Measurements from ENCODE around the gene PPP3CA.

The PPP3CA gene

GRCh38 chr4:101066626-101067170 lies 280.6 kb downstream of the PPP3CA start:
- in situ Hi-C loops (cut with HindIII; ENCODE audit: low sequenced_read_pairs) = no loop called here

DNA sequence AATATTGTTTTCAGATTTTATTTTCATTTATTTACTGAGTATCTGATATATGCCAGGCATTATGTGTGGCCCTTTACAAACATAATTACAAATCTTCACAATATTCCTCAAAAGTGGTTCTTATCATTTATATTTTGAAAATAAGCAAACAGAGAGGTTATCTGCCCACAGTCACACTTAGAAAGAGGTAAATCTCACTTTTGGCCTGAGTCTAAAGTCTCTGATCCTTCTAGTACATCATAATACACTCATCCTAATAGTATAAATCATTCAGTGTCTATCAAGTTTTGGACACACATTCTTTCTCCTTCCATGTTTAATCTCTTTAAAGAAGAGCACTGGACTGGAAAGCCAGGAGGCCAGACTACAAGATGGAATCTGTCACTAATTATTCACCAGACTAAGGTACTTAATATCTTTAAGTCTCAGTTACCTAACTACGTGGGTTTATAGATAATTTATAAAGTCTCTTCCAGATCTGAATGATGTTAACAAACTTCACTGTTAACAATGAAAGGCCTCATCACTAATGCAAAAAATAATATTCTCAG lies 281.3 kb downstream of the PPP3CA start:
- in situ Hi-C loops (cut with HindIII; ENCODE audit: low sequenced_read_pairs) = no loop called here

- in situ Hi-C loops (cut with HindIII; ENCODE audit: low sequenced_read_pairs) = no loop called here
Observed at GRCh38 chr4:101065346-101065745, 282.0 kb downstream of the PPP3CA start.

DNA sequence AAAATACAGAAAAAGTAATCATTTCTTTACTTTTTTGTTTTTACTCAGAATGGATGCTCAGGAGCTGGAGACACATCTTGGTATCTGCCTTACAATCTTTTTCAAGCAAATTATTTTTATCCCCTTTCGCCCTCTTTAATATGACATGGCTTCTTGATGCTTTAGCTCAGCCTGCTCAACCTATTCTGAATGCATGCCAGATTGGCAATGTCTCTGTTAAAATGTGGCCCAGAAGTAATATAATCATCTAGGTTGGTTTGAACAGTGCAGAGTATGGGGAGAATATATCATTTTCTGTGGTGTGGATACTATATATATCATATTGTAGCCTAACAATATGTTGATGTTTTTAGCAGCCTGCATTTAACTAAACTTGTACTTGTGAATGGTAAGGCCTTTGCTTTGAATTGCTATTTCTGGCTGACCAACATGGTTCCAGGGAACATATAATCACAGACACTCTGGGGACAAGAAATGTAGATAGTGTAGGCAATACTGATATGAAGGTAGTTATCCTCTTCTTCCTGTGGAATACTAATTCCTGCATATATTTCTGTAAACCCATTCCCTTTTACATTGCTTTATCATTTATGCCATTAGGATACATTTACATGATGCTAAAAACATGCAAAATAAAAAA lies 282.7 kb downstream of the PPP3CA start:
- in situ Hi-C loops (cut with HindIII; ENCODE audit: low sequenced_read_pairs) = no loop called here

DNA sequence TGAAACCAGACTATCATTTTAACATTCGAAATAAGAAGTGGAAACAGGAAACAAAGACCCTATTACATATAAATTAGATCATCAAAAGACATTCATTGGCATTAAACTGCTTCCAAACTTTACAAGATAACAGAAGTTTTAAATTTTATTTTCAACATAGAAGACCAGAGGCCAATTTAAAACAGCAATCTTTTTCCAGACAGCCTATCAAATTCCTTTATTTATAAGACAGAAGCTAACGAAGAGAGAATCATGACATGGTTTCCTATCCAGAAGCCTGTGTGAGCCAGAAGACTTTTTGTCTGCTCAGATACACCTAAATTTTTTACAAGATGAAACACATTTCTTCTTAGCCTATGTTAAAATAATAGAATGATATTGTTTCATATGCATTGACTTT lies 291.9 kb downstream of the PPP3CA start:
- in situ Hi-C loops (cut with HindIII; ENCODE audit: low sequenced_read_pairs) = no loop called here

DNA sequence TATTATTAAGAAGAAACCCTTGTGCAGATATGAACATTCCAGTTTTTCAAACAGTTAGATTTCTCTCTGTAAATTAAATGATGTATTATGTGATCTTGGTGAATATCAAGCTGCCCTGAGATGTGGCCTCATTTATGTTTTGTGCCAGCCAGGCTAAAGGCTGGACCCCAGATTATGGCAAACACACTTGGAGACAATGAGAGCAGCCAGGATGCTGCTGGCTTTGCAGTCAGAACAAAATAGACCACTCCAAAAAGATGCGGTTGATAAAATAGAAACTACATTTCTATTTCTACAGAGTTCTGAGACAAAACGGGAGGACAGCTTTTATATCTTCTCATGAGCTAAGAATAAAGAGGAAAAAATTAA lies 296.5 kb downstream of the PPP3CA start:
- in situ Hi-C loops (cut with HindIII; ENCODE audit: low sequenced_read_pairs) = no loop called here

DNA sequence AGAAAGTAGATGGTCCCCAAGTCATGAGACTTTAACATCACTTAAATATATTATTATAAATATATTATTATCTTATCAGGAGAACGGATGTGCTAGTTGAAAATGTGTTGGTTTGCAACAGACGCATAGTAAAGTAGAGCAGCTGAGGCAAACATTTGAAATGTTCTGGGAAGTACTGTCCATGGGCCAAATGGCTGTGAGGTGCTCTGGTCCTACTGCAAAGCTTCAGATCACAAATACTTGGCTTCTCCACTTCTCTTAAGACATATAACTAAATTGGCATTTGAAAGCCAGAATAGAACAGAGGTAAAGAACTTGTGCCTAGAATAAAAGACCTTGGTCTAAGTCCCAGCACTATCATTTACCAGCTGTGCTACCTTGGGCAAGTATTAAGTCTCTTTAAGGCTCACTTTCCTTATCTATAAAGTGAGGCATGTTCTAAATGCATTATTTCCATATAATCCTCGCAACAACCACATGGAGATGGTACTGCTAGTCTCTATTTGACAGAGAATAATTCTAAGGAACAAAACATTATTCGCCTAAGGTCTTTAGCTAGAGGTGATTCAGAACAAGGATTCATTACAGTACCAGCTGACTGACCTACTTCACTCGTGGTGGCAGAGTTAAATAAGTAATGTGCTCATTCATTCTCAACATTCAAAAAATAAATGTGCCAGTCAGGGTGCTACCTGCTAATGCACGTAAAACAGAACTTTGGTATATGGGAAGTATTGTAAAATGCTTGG lies 297.1 kb downstream of the PPP3CA start:
- in situ Hi-C loops (cut with HindIII; ENCODE audit: low sequenced_read_pairs) = no loop called here

- in situ Hi-C loops (cut with HindIII; ENCODE audit: low sequenced_read_pairs) = no loop called here
Observed at GRCh38 chr4:101049549-101050001, 297.8 kb downstream of the PPP3CA start.

- in situ Hi-C loops (cut with HindIII; ENCODE audit: low sequenced_read_pairs) = no loop called here
Observed at GRCh38 chr4:101044766-101045165, 302.6 kb downstream of the PPP3CA start.

- in situ Hi-C loops (cut with HindIII; ENCODE audit: low sequenced_read_pairs) = no loop called here
Observed at GRCh38 chr4:101042847-101043246, 304.5 kb downstream of the PPP3CA start.

DNA sequence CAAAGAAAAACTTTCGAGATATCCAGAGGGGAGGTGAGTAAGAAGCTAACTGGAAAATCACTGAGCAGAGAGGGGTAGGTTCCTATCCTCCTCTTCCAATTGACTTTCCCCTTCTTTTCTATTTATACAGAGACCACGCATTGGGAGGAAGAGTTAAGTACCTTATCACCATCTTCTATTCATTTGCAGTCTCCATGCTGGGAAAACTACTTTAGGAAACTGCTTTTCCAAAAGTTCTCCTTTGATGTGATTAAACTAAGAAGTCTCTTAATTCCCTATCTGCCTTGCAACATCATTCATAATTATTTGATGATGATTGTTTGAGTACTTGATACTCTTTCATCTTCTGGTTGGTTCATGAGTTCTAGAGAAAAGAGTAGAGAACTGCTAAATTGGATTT lies 306.6 kb downstream of the PPP3CA start:
- in situ Hi-C loops (cut with HindIII; ENCODE audit: low sequenced_read_pairs) = no loop called here

DNA sequence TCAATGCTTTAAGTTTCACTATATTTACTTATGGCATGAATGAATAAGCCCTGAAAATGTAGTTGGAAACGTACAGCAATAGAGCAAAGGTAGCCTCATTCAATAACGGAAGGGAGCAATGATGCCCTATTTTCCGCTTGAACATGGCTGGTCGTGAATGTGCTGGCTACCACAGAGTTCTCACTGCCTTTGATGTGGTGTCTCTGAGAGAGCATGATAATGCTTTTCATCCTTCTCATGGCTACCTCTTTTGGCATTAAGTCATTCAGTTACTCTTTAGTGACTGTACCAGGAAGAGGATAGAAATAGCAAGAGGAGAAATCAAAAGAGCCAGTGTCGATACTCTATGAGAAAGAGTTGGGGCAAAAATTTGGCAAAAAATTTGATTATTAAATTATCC lies 308.0 kb downstream of the PPP3CA start:
- in situ Hi-C loops (cut with HindIII; ENCODE audit: low sequenced_read_pairs) = no loop called here

GRCh38 chr4:101037938-101038413 lies 309.4 kb downstream of the PPP3CA start:
- in situ Hi-C loops (cut with HindIII; ENCODE audit: low sequenced_read_pairs) = no loop called here

DNA sequence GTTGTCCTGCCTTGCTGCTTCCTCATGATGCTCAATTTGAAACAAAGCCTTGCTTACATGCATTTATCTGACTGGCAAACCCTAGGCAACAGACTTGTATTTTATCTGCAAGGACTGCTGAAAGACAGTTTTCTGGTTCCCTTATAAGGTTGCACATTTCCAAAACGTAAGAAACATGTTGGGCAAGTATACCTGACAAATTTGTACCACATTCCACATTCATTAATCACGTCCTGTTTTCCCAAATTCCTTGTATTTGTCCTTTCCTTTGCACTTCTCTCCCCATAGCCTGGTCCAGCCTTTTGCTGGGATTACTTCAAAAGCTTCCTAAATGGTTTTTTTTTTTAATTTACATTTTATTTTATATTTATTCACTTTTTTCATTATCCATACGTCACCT lies 310.1 kb downstream of the PPP3CA start:
- in situ Hi-C loops (cut with HindIII; ENCODE audit: low sequenced_read_pairs) = no loop called here

DNA sequence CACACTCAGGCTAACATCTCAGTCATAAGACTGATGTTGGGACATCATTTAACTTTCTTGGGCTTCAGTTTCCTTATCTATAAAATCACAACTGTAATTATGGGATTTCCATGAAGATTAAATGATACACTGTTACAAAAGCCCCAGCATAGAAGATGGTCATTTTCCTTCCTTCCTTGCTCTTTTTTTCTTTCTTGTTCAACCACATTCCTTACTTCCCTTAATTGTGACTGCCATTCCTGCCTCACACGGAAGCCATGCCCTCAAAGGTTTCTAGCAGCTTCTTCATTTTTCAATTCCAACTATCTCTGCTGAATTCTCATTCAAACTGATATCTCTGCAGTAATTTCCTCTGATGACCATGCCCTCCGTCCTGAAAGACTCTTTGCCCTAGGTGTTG lies 311.8 kb downstream of the PPP3CA start:
- in situ Hi-C loops (cut with HindIII; ENCODE audit: low sequenced_read_pairs) = no loop called here

DNA sequence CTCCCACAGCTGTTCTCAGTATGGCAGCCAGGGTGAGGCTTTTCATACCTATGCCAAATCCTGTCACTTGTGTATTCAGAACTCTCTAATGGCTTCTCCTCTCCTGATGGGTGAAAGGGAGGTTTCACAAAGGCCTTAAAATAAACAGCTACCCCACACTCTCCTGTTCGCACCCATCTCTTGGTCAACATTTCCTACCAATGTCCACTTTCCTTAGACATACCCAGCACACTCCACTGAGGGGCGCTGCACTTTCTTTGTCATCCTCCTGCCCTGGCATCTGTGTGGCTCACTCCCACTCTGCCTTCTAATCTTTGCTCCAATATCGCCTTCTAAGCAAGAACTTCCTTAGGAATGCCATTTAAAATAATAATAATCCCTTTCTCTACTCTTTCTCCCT lies 313.3 kb downstream of the PPP3CA start:
- in situ Hi-C loops (cut with HindIII; ENCODE audit: low sequenced_read_pairs) = no loop called here

DNA sequence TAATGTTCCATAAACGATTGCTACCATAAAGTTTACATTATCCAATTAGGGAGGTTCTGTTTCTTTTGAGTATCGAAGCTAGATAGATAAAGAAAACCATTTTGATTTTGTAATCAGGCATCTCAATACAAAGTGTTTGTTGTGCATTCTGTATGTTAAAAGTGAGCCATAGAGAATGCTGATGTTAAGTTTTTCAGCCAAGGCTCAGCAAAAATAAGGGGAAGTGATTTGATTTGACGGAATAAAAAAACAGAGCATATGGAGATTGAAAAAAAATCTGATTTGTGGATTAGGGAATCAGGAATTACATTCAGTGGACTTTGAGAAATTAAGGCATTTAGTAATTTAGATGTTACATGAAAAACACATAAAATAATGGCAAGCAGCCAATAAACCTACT lies 314.8 kb downstream of the PPP3CA start:
- in situ Hi-C loops (cut with HindIII; ENCODE audit: low sequenced_read_pairs) = no loop called here

- in situ Hi-C loops (cut with HindIII; ENCODE audit: low sequenced_read_pairs) = no loop called here
Observed at GRCh38 chr4:101031971-101032370, 315.4 kb downstream of the PPP3CA start.

DNA sequence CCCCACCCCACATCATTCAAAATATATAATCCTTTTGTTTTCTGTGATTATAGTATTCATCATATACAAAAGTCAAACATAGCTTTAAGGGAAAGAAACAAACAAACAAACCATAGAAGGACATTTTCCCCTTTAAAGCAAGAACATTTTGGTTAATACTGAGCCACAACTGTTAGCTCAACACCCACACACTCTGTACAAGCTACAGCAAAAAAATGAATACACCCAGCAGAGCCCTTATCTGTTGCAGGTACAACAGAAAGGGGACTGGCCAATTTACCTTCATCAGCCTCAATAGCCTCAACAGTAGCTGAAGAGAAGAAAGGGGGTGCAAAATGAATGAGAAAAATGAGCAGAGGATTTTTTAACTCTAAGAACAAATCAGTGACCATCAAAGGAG lies 318.4 kb downstream of the PPP3CA start:
- in situ Hi-C loops (cut with HindIII; ENCODE audit: low sequenced_read_pairs) = no loop called here

DNA sequence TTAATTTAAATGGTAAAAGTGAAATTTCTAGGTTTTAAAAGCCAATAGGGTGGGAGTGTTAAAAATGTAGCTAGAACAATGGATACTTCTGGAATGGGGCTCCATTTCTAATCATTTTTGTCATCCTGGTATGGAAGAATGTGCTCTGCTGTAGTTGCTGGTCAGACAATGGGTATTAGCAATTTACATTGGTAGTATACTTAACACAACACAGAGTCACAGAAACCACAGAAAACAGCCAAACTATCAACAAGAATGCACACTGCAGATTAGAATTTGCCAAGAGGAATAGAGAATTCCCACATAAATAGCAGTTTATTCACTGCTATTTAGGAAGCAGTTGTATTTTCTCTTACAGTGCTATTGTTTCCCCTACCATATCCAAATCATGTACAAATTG lies 319.6 kb downstream of the PPP3CA start:
- in situ Hi-C loops (cut with HindIII; ENCODE audit: low sequenced_read_pairs) = no loop called here

- in situ Hi-C loops (cut with HindIII; ENCODE audit: low sequenced_read_pairs) = no loop called here
Observed at GRCh38 chr4:101025755-101026154, 321.6 kb downstream of the PPP3CA start.
